HG03103 (cell line): Measurements from ENCODE around the gene TMEM222.

ENCODE experiments used
- ATAC-seq: cut with Tn5 transposase; IDR thresholded peaks from one replicate; pipeline ENCODE4 v1.9.1; 2021; ENCODE audit warnings: low read depth; ENCODE audit not compliant: unreplicated experiment

TMEM222 gene

DNA sequence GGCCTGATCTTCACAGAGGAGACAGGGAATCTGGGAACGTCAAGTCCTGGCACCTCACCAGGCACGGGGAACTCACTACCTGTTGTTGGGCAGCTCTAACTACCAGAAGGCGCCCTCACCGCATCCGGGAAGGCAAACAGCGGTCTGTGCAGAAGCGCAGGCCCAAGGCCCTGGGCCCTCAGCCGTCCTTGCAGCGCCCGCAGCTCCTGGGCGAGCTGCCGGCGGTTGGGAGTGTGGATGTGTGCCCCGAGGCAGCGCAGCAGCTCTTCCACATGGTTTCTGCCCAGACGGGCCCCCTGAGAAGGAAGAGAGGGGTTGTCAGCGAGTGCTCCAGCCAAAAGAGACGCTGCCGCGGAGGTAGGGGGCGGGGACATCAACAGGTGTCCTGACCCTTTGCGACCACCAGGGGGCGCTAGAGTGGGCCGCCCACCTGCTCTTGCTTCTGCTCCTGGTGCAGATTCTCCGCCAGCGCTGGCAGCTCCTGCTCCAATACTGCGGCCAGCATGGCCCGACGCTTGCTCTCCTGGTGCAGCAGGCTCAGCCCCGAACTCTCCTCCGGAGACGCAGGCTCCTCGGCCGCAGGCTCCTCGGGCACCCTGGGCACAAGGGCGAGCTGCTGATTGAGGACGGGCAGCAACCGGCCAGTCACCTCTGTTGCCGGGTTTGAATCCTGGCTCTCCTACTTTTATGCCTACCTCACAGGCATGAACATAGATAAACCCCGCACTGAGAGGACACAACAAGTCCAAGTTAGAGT lies 35.5 kb downstream of the TMEM222 start:
- ATAC-seq = peak; percentile 47

GRCh38 chr1:27358038-27358927 lies 36.3 kb downstream of the TMEM222 start:
- no peak for ATAC-seq

GRCh38 chr1:27358928-27359313 lies 37.0 kb downstream of the TMEM222 start:
- no peak for ATAC-seq

- ATAC-seq = no peak
Measured at GRCh38 chr1:27359822-27360158, 37.8 kb downstream of the TMEM222 start.

DNA sequence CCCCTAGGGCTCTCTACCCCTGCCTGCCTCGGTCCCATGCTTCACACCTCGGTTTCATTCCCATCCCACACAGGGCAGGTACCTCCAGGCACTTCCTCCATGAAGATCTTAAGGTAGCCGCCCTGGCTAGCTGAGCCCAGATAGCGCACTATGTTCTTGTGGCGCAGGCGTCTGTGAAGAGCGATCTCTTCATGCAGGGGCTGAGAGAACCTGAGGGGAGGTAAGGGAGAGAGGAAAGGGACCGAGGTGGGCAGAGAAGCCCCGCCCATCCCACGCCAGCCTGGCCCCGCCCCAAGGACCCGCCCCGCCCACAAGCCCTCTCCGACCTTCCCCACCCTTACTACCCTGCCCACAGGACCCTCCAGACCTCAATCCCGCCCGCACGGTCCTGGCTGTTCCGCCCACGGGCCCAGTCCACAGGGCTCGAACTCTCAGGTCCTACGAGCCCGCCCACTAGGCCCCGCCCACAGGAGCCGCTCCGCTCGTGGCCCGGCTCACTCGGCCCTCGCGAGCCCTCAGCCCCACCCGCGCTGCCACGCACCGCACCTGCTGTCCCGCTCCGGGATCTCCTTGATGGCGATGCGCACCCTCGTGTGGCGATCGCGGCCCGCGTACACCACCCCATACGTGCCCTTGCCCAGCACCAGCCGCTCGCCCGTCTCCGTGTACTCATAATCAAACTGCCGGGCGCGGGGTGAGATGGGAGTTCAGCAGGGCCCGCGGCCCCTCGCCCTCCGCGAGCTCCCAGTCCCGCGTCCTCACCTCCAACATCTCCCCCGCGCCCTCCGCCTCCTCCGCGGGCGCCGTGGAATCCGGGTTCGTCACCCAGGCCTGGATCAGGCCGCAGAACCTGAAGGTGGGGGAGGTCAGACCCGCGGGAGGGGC lies 38.4 kb downstream of the TMEM222 start:
- ATAC-seq = no peak

GRCh38 chr1:27361044-27361402 lies 39.1 kb downstream of the TMEM222 start:
- no peak for ATAC-seq

DNA sequence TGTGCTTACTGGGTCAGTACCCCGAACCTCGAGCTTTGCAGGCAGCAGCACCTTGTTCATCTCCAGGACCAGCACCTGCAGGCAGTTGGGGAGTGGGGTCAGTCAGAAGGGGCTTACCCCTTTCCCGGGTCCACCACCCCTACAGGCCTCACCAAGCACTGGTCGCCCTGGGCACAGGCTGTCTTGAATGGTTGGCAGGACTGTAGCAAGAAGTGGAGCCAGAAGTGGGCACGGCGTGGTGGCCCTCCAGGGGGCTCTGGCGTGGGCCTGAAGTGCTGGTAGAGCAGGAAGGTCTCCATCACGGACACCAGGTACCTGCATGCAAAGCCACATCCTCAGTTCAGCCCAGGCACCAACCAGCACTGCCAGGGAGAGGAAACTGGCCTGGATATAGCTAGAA lies 39.6 kb downstream of the TMEM222 start:
- ATAC-seq = no peak

- no peak for ATAC-seq
Measured at GRCh38 chr1:27363766-27364695, 42.1 kb downstream of the TMEM222 start.

DNA sequence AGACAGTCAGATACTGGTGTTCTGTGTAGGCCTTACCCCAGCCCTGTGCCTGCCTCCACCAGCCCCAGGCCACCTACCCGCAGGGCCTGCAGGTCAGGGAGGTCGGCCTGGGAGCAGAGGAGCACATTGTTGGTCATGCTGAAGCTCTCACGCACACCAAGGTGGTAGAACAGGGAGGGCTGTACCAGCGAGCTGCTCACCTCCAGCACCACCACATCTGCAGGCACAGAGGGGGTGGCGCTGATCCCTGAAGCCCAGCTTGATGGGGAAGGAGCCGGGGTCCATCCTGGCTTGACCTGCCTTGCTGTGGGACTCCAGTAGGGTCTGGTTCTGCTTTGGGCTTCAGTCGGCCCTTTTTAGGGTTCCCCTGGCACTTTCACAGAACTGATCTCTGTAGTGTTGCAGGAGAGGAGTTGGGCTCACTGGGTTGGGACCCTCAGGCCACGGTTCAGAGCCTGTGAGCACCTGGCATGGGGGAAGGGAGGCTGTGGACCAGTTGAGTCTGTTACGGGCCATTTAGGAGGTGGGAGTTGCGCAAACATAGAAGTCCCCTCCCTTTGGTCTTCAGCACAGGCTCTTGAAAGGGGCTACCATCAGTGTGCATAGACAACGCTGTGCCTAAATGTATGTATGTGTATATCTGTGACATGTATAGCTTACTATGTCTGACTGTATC lies 42.9 kb downstream of the TMEM222 start:
- ATAC-seq = no peak

DNA sequence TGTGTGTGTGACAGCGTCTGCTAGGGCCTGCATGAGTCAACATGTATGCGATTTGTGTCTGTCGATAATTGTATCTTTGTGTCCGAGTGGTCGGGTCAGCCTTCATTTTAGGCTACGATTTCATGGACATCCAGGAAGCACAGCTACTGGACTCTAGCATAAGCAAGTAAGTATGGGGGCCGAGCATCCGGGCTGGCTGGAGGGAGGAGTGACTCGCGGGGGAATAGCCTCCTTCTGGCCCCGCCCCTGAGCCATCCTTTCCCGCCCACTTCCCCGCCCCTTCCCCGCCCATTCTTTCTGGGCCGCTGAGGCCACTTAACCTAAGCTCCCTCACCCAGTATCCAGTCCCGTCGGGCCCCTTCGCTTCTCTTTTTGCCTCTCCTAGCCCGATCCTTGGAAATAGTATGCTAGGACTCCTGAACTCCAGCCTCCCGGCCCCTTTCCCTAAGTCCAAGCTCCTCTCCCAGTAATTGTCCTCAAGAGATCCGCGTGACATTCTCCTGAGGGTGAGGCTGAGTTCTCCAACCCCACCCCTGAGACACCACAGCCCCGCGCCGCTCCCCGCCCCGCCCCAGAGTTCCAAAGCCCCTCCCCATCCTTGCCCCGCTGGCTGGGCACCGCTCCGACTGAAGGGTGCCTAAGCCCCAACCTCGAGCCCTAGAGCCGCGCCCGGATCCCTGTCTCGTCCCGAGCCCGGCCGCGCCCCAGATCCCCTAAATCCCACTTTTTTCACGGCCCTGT lies 43.6 kb downstream of the TMEM222 start:
- ATAC-seq = no peak

DNA sequence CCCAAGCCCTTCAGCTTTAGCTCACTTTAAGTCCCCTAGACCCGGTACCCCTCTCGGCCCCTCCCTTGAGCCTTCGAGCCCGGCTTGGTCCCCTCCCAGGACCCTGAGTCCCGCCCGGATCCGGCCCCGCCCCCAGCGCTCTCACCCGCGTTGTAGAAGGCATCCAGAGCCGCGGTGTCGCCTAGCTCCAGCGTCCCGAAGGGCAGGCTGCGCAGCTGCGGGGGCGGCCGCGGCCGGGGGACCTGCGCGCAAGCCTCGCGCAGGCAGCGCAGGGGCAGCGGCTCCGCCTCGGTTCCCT lies 44.1 kb downstream of the TMEM222 start:
- ATAC-seq = no peak

DNA sequence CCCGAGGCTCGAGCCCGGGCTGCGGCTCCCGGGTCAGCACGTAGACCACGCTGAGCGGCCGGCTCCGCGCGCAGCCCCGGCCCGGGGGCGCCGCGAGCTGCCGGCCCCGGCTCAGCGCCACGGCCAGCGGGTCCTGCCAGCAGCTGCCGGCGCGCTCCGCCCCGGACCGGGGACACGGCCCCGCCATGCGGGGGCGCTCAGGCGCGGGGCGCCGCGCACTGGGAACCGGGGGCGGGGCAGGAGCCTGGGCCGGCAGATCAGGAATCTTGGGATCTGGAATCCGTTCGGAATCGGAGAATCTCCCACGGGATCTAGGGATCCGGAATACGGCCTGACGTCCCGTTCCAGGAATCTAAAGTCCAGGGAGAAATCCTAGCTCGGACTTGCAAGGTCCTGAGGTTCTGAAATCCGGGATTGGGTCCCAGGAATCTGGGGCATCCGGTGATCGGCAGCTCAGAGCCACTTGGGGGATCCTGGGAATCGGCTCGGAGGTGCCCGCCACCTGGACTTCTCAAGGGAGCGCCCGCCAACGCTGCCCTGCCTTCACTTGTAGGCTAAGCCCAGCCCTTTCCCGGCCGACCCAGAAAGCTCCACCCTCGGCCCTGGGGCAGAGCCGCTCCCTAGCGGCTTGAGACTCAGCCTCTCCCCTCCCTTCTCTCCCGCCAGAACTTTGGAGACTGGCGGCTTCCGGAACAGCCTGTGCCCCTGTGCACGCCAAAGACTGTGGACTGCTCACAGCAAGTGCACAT lies 44.6 kb downstream of the TMEM222 start, which contains the start of gene MAP3K6:
Gene MAP3K6 (minus strand): TSS at position 551 of the 749 bp plus-strand sequence. CDS start 364 bp downstream, at position 187.
- ATAC-seq = no peak

GRCh38 chr1:27367160-27367650 lies 45.2 kb downstream of the TMEM222 start:
- no peak for ATAC-seq

- ATAC-seq = no peak
Measured at GRCh38 chr1:27368869-27369582, 47.1 kb downstream of the TMEM222 start.

GRCh38 chr1:27372022-27372807 lies 50.3 kb downstream of the TMEM222 start:
- no peak for ATAC-seq
